Measurements from ENCODE around the gene SPATA2. TPM values are rescaled to one million over a fixed set of nuclear protein-coding genes. Genes with fewer than 3 reads are reported as not detected.

Gene SPATA2
- total and polyA plus RNA-seq, 2 experiments from 2014 or later = 3.1 to 4.6 TPM

GRCh38 chr20:49925901-49926454 is 10.6 kb upstream of the SPATA2 start:
- H3K4me2 ChIP-seq (ENCODE audit: unreplicated experiment) = no peak overlapping the region
- peak; percentile 14 for DNase-seq
- no peak for TF ChIP-seq EZH2phosphoT487 (IDR thresholded peaks at IDR 0.05; ENCODE audit: insufficient read depth, low read depth)
- TF ChIP-seq EZH2 (IDR thresholded peaks at IDR 0.05; ENCODE audit: insufficient read depth, poor library complexity, severe bottlenecking) = no peak
- no peaks in the 10 kb centered on the region for H3K9me2 ChIP-seq (ENCODE audit: insufficient read depth)
- in situ Hi-C loops (cut with MboI) = no loop called here
- no peak overlapping the region for H3K4me3 ChIP-seq
- WGBS, 2 experiments (ENCODE audit: low coverage in 1 of 2, low lambda C conversion rate in 2 of 2, missing lambda C conversion rate in 2 of 2) = 47 to 50% methylated on average over 2 of the region's 2 CpGs
- no peaks in the 10 kb centered on the region for H3K9me3 ChIP-seq (ENCODE audit: low read depth)
- H3K27me3 ChIP-seq (replicated peaks; ENCODE audit: insufficient read depth) = no peaks in the 10 kb centered on the region
- H3K27ac ChIP-seq = no peak overlapping the region
- no peaks in the 10 kb centered on the region for H3K36me3 ChIP-seq (ENCODE audit: low read depth)
- peaks cover 4% of the 10 kb centered on the region; the same call in 1 of the 2 replicates for H3K4me1 ChIP-seq (ENCODE audit: insufficient read depth)
- 0 out of 2 replicates have a peak, but pooled peaks cover 11% of the 10 kb centered on the region for H3F3A ChIP-seq (ENCODE audit: insufficient read depth)
- H2AFZ ChIP-seq = no peak overlapping the region
- H3K9ac ChIP-seq = no peak overlapping the region
- no peaks in the 10 kb centered on the region for H4K20me1 ChIP-seq (ENCODE audit: insufficient read depth)
- no peaks in the 10 kb centered on the region for H3K79me2 ChIP-seq (ENCODE audit: insufficient read depth)

GRCh38 chr20:49924247-49924646 is 8.9 kb upstream of the SPATA2 start:
- DNase-seq = no peak
- in situ Hi-C loops (cut with MboI) = no loop called here
- 81 to 88% methylated on average over 4 of the region's 4 CpGs for WGBS, 2 experiments (ENCODE audit: low coverage in 1 of 2, low lambda C conversion rate in 2 of 2, missing lambda C conversion rate in 2 of 2)
- TF ChIP-seq EZH2 (IDR thresholded peaks at IDR 0.05; ENCODE audit: insufficient read depth, poor library complexity, severe bottlenecking) (no peak), EZH2phosphoT487 (IDR thresholded peaks at IDR 0.05; ENCODE audit: insufficient read depth, low read depth) (no peak)
- Histone ChIP-seq H3K27me3 (replicated peaks; ENCODE audit: insufficient read depth) (no peaks in the 10 kb centered on the region), H3K4me2 (ENCODE audit: unreplicated experiment) (no peak overlapping the region), H3K4me1 (ENCODE audit: insufficient read depth) (peaks cover 4% of the 10 kb centered on the region; the same call in 1 of the 2 replicates), H3K9me3 (ENCODE audit: low read depth) (no peaks in the 10 kb centered on the region), H3K9ac (no peak overlapping the region), H3F3A (ENCODE audit: insufficient read depth) (0 out of 2 replicates have a peak, but pooled peaks cover 11% of the 10 kb centered on the region), H2AFZ (no peak overlapping the region), H4K20me1 (ENCODE audit: insufficient read depth) (no peaks in the 10 kb centered on the region), H3K36me3 (ENCODE audit: low read depth) (no peaks in the 10 kb centered on the region), H3K9me2 (ENCODE audit: insufficient read depth) (no peaks in the 10 kb centered on the region), H3K4me3 (no peak overlapping the region), H3K27ac (no peak overlapping the region), H3K79me2 (ENCODE audit: insufficient read depth) (no peaks in the 10 kb centered on the region)

GRCh38 chr20:49919461-49919860 is 4.1 kb upstream of the SPATA2 start:
- H4K20me1 ChIP-seq (ENCODE audit: insufficient read depth) = no peaks in the 10 kb centered on the region
- peaks cover 10% of the 10 kb centered on the region; the same call in 1 of the 2 replicates for H3K4me1 ChIP-seq (ENCODE audit: insufficient read depth)
- H3K9me3 ChIP-seq (ENCODE audit: low read depth) = no peaks in the 10 kb centered on the region
- TF ChIP-seq EZH2phosphoT487 (IDR thresholded peaks at IDR 0.05; ENCODE audit: insufficient read depth, low read depth) = no peak
- no peak overlapping the region for H3K4me3 ChIP-seq
- H3K9ac ChIP-seq = no peak overlapping the region
- WGBS, 2 experiments (ENCODE audit: low coverage in 1 of 2, low lambda C conversion rate in 2 of 2, missing lambda C conversion rate in 2 of 2) = 71 to 83% methylated on average over 2 of the region's 2 CpGs
- H2AFZ ChIP-seq = no peak overlapping the region
- peaks cover 9% of the 10 kb centered on the region for H3K79me2 ChIP-seq (ENCODE audit: insufficient read depth)
- in situ Hi-C loops (cut with MboI) = no loop called here
- no peaks in the 10 kb centered on the region for H3K9me2 ChIP-seq (ENCODE audit: insufficient read depth)
- no peak overlapping the region for H3K27ac ChIP-seq
- H3K4me2 ChIP-seq (ENCODE audit: unreplicated experiment) = no peak overlapping the region
- H3K36me3 ChIP-seq (ENCODE audit: low read depth) = no peaks in the 10 kb centered on the region
- H3K27me3 ChIP-seq (replicated peaks; ENCODE audit: insufficient read depth) = no peaks in the 10 kb centered on the region
- no peaks in the 10 kb centered on the region for H3F3A ChIP-seq (ENCODE audit: insufficient read depth)
- DNase-seq = no peak

- no peak for DNase-seq
- Histone ChIP-seq H3K27me3 (replicated peaks; ENCODE audit: insufficient read depth) (no peaks in the 10 kb centered on the region), H3K79me2 (ENCODE audit: insufficient read depth) (peaks cover 13% of the 10 kb centered on the region), H2AFZ (no peak overlapping the region), H3K4me2 (ENCODE audit: unreplicated experiment) (no peak overlapping the region), H3K4me1 (ENCODE audit: insufficient read depth) (peaks cover 12% of the 10 kb centered on the region), H3K9ac (no peak overlapping the region), H3K9me3 (ENCODE audit: low read depth) (no peaks in the 10 kb centered on the region), H3F3A (ENCODE audit: insufficient read depth) (no peaks in the 10 kb centered on the region), H3K27ac (no peak overlapping the region), H3K9me2 (ENCODE audit: insufficient read depth) (no peaks in the 10 kb centered on the region), H3K4me3 (no peak overlapping the region), H4K20me1 (ENCODE audit: insufficient read depth) (no peaks in the 10 kb centered on the region), H3K36me3 (ENCODE audit: low read depth) (no peaks in the 10 kb centered on the region)
- in situ Hi-C loops (cut with MboI) = no loop called here
- no peak for TF ChIP-seq EZH2phosphoT487 (IDR thresholded peaks at IDR 0.05; ENCODE audit: insufficient read depth, low read depth)
- no peak for TF ChIP-seq EZH2 (IDR thresholded peaks at IDR 0.05; ENCODE audit: insufficient read depth, poor library complexity, severe bottlenecking)
- WGBS, 2 experiments (ENCODE audit: low coverage in 1 of 2, low lambda C conversion rate in 2 of 2, missing lambda C conversion rate in 2 of 2) = 61 to 66% methylated on average over 7 of the region's 7 CpGs
Measured at GRCh38 chr20:49919009-49919408, 3.7 kb upstream of the SPATA2 start.

Measured in GM23248 (cell line).